PC-9 (cell line): ENCODE data around the gene ADAM19.

Experiments used
- EZH2 ChIP-seq: fragments of 200-600 bp; sonication (generic); IDR thresholded peaks from 2 replicates; pipeline ENCODE4 v1.8.0; 2017; ENCODE audit warnings: antibody characterized with exemption, low read depth
- TF ChIP-seq, protein P1 (sequence below): fragments of 200-600 bp; sonication (generic); conservative IDR thresholded peaks from 2 replicates; pipeline ENCODE4 v1.6.1; 2017; ENCODE audit warnings: mixed run types, antibody characterized with exemption, mild to moderate bottlenecking, moderate library complexity

DNA sequence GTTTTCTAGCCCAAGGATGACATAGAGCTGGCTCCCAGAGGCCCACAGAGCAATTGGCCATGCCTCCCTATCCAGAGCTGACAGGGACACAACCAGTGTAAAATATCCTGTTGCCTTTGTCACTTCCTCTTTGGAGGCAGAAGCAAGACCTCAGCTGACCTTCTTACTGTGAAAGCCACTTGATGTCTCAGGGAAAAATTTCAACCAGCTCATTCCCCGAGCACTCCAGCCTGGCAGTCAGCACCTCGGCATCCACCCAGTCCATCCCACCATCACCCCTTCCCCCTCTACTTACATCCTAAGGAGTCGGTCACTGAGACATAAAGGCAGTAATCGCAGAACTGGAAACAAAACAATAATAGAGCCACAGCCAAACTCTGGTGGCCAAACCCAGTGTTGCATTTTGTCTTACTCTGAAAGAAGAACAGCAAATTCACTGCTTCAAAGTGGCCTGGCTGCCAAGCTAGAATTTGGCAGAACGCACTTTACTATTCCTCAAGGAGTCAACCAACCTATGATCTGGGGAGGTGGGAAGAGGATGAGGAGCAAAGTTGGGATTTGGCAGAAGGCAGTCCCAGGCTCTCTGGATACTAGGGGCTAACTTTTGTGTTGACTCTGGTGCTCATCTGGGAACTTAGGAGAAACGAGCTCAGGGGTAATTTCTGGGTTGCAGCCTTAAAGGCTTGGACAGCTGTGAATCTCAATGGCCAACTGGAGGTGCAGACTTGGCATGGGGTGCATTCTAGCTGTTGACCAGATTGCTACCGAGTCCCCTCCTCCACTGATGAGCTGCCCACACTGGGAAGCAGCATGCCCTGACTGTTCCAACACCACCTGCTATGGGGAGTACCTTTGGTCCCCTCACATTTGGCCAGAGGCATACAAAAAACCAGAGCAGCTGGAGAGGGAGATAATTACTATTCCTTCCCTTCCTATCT lies 101.9 kb downstream of the ADAM19 start:
- TF ChIP-seq, protein P1, sequence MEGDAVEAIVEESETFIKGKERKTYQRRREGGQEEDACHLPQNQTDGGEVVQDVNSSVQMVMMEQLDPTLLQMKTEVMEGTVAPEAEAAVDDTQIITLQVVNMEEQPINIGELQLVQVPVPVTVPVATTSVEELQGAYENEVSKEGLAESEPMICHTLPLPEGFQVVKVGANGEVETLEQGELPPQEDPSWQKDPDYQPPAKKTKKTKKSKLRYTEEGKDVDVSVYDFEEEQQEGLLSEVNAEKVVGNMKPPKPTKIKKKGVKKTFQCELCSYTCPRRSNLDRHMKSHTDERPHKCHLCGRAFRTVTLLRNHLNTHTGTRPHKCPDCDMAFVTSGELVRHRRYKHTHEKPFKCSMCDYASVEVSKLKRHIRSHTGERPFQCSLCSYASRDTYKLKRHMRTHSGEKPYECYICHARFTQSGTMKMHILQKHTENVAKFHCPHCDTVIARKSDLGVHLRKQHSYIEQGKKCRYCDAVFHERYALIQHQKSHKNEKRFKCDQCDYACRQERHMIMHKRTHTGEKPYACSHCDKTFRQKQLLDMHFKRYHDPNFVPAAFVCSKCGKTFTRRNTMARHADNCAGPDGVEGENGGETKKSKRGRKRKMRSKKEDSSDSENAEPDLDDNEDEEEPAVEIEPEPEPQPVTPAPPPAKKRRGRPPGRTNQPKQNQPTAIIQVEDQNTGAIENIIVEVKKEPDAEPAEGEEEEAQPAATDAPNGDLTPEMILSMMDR: no peak
- TF ChIP-seq EZH2: no peak
